ENCODE measurements around the gene ADARB1.

ADARB1 gene

GRCh38 chr21:45147473-45148315 is 73.3 kb downstream of the ADARB1 start:
- Histone ChIP-seq H3K9ac (ENCODE audit: low read depth, low read length) (no peak overlapping the region), H3K79me2 (ENCODE audit: insufficient read depth, low read length) (no peaks in the 10 kb centered on the region), H3K27me3 (ENCODE audit: insufficient read depth, low read length, poor library complexity) (no peaks in the 10 kb centered on the region), H3K4me3 (ENCODE audit: low read depth in 1 of 2, low read length in 2 of 2) (no peak overlapping the region), H4K20me1 (ENCODE audit: insufficient read depth, low read length) (peaks cover 54% of the 10 kb centered on the region), H3K4me2 (ENCODE audit: insufficient read depth, low read length) (no peak overlapping the region), H3K9me3 (ENCODE audit: insufficient read depth, low read length, severe bottlenecking) (no peaks in the 10 kb centered on the region), H2AFZ (ENCODE audit: low read depth, low read length) (no peak overlapping the region), H3K4me1 (ENCODE audit: insufficient read depth, low read length) (peaks cover 22% of the 10 kb centered on the region), H3K36me3 (ENCODE audit: insufficient read depth, low read length) (peaks cover 6% of the 10 kb centered on the region; the same call in 1 of the 2 replicates), H3K27ac (ENCODE audit: low read length) (no peak overlapping the region)
- no peak for ATAC-seq (ENCODE audit: insufficient read depth, low read depth)
- DNase-seq = no peak
- TF ChIP-seq CTCF (IDR thresholded peaks at IDR 0.05; ENCODE audit: borderline replicate concordance, extremely low read depth, low read length, poor library complexity, severe bottlenecking) = no peak
- TF ChIP-seq EZH2 (IDR thresholded peaks at IDR 0.05; ENCODE audit: borderline replicate concordance, low read depth, low read length, severe bottlenecking) = no peak

- Histone ChIP-seq H3K4me1 (ENCODE audit: insufficient read depth, low read length) (peaks cover 30% of the 10 kb centered on the region), H3K27ac (ENCODE audit: low read length) (no peak overlapping the region), H3K79me2 (ENCODE audit: insufficient read depth, low read length) (no peaks in the 10 kb centered on the region), H3K9ac (ENCODE audit: low read depth, low read length) (no peak overlapping the region), H3K27me3 (ENCODE audit: insufficient read depth, low read length, poor library complexity) (no peaks in the 10 kb centered on the region), H2AFZ (ENCODE audit: low read depth, low read length) (no peak overlapping the region), H3K9me3 (ENCODE audit: insufficient read depth, low read length, severe bottlenecking) (no peaks in the 10 kb centered on the region), H3K4me2 (ENCODE audit: insufficient read depth, low read length) (no peak overlapping the region), H3K4me3 (ENCODE audit: low read depth in 1 of 2, low read length in 2 of 2) (no peak overlapping the region), H3K36me3 (ENCODE audit: insufficient read depth, low read length) (peaks cover 6% of the 10 kb centered on the region; the same call in 1 of the 2 replicates), H4K20me1 (ENCODE audit: insufficient read depth, low read length) (peaks cover 47% of the 10 kb centered on the region)
- TF ChIP-seq CTCF (IDR thresholded peaks at IDR 0.05; ENCODE audit: borderline replicate concordance, extremely low read depth, low read length, poor library complexity, severe bottlenecking) = no peak
- no peak for TF ChIP-seq EZH2 (IDR thresholded peaks at IDR 0.05; ENCODE audit: borderline replicate concordance, low read depth, low read length, severe bottlenecking)
- DNase-seq (no peak), ATAC-seq (ENCODE audit: insufficient read depth, low read depth) (no peak)
Measured at GRCh38 chr21:45148316-45148990, 74.1 kb downstream of the ADARB1 start.

- Histone ChIP-seq H3K9ac (ENCODE audit: low read depth, low read length) (no peak overlapping the region), H3K4me3 (ENCODE audit: low read depth in 1 of 2, low read length in 2 of 2) (no peak overlapping the region), H3K9me3 (ENCODE audit: insufficient read depth, low read length, severe bottlenecking) (no peaks in the 10 kb centered on the region), H2AFZ (ENCODE audit: low read depth, low read length) (no peak overlapping the region), H3K79me2 (ENCODE audit: insufficient read depth, low read length) (no peaks in the 10 kb centered on the region), H3K4me2 (ENCODE audit: insufficient read depth, low read length) (no peak overlapping the region), H4K20me1 (ENCODE audit: insufficient read depth, low read length) (peaks cover 50% of the 10 kb centered on the region), H3K27me3 (ENCODE audit: insufficient read depth, low read length, poor library complexity) (no peaks in the 10 kb centered on the region), H3K27ac (ENCODE audit: low read length) (no peak overlapping the region), H3K36me3 (ENCODE audit: insufficient read depth, low read length) (peaks cover 6% of the 10 kb centered on the region; the same call in 1 of the 2 replicates), H3K4me1 (ENCODE audit: insufficient read depth, low read length) (peaks cover 36% of the 10 kb centered on the region)
- TF ChIP-seq EZH2 (IDR thresholded peaks at IDR 0.05; ENCODE audit: borderline replicate concordance, low read depth, low read length, severe bottlenecking) (no peak), CTCF (IDR thresholded peaks at IDR 0.05; ENCODE audit: borderline replicate concordance, extremely low read depth, low read length, poor library complexity, severe bottlenecking) (no peak)
- ATAC-seq (ENCODE audit: insufficient read depth, low read depth) (no peak), DNase-seq (no peak)
Measured at GRCh38 chr21:45149021-45149420, 74.6 kb downstream of the ADARB1 start.
